ENCODE data around the gene OCA2.

GRCh38 chr15:27725731-27726130 is 373.4 kb downstream of the OCA2 start:
- TF ChIP-seq POLR2A (IDR thresholded peaks at IDR 0.05): no peak
- TF ChIP-seq CTCF (IDR thresholded peaks at IDR 0.05): no peak
